ENCODE measurements around the gene IHH. TPM values are rescaled to one million over a fixed set of nuclear protein-coding genes. Genes with fewer than 3 reads are reported as not detected.

Gene IHH
- total RNA-seq, 1 donor from 2014 or later = not detected

- no peak overlapping the region for H3K4me3 Mint-ChIP-seq (ENCODE audit: unreplicated experiment)
- H3K4me1 Mint-ChIP-seq (ENCODE audit: low read depth, unreplicated experiment) = no peaks in the 10 kb centered on the region
- no peak for FAIRE-seq
Observed at GRCh38 chr2:219017201-219017931, 43.4 kb downstream of the IHH start.

GRCh38 chr2:219016721-219017120, 44.0 kb downstream of the IHH start:
- Mint-ChIP-seq H3K27me3 (ENCODE audit: low read depth, unreplicated experiment) (peaks cover 81% of the 10 kb centered on the region), H3K27ac (ENCODE audit: unreplicated experiment) (no peak overlapping the region), H3K4me1 (ENCODE audit: low read depth, unreplicated experiment) (no peaks in the 10 kb centered on the region), H3K4me3 (ENCODE audit: unreplicated experiment) (no peak overlapping the region), H3K9me3 (ENCODE audit: unreplicated experiment) (peaks cover 4% of the 10 kb centered on the region), H3K36me3 (ENCODE audit: low read depth, unreplicated experiment) (no peaks in the 10 kb centered on the region)
- no peak for DNase-seq (ENCODE audit: low read depth)
- Histone ChIP-seq H3K4me1 (ENCODE audit: insufficient read depth, low read length) (no peaks in the 10 kb centered on the region), H3K36me3 (ENCODE audit: insufficient read depth, low read length) (no peaks in the 10 kb centered on the region), H3K79me2 (ENCODE audit: insufficient read depth, low read length) (no peaks in the 10 kb centered on the region), H3K4me3 (ENCODE audit: insufficient read depth, low read depth, low read length) (no peak overlapping the region), H3K4me2 (ENCODE audit: low read length) (no peak overlapping the region), H4K20me1 (ENCODE audit: insufficient read depth, low read length) (no peaks in the 10 kb centered on the region), H2AFZ (ENCODE audit: low read depth, low read length) (no peak overlapping the region), H3K27ac (ENCODE audit: low read depth, low read length) (no peak overlapping the region), H3K27me3 (ENCODE audit: insufficient read depth, low read length) (peaks cover 17% of the 10 kb centered on the region), H3K9ac (ENCODE audit: low read length) (no peak overlapping the region), H3K9me3 (ENCODE audit: insufficient read depth, low read depth, low read length) (no peaks in the 10 kb centered on the region)
- TF ChIP-seq EZH2 (IDR thresholded peaks at IDR 0.05; ENCODE audit: insufficient read depth, low read length) (no peak), CTCF (IDR thresholded peaks at IDR 0.05; ENCODE audit: insufficient read depth, low read depth, low read length) (no peak)
- FAIRE-seq = no peak

More at GRCh38 chr2:219017201-219017931, 43.4 kb downstream of the IHH start:
- Histone ChIP-seq H3K9ac (ENCODE audit: low read length) (no peak overlapping the region), H4K20me1 (ENCODE audit: insufficient read depth, low read length) (no peaks in the 10 kb centered on the region), H3K4me3 (ENCODE audit: insufficient read depth, low read depth, low read length) (no peak overlapping the region), H3K27me3 (ENCODE audit: insufficient read depth, low read length) (peaks cover 16% of the 10 kb centered on the region), H3K9me3 (ENCODE audit: insufficient read depth, low read depth, low read length) (no peaks in the 10 kb centered on the region), H3K79me2 (ENCODE audit: insufficient read depth, low read length) (no peaks in the 10 kb centered on the region), H2AFZ (ENCODE audit: low read depth, low read length) (no peak overlapping the region), H3K4me1 (ENCODE audit: insufficient read depth, low read length) (no peaks in the 10 kb centered on the region), H3K27ac (ENCODE audit: low read depth, low read length) (no peak overlapping the region), H3K4me2 (ENCODE audit: low read length) (no peak overlapping the region), H3K36me3 (ENCODE audit: insufficient read depth, low read length) (no peaks in the 10 kb centered on the region)
- no peak for DNase-seq (ENCODE audit: low read depth)
- TF ChIP-seq CTCF (IDR thresholded peaks at IDR 0.05; ENCODE audit: insufficient read depth, low read depth, low read length) (no peak), EZH2 (IDR thresholded peaks at IDR 0.05; ENCODE audit: insufficient read depth, low read length) (no peak)
- Mint-ChIP-seq H3K27me3 (ENCODE audit: low read depth, unreplicated experiment) (peaks cover 82% of the 10 kb centered on the region), H3K36me3 (ENCODE audit: low read depth, unreplicated experiment) (no peaks in the 10 kb centered on the region), H3K9me3 (ENCODE audit: unreplicated experiment) (peaks cover 4% of the 10 kb centered on the region), H3K27ac (ENCODE audit: unreplicated experiment) (no peak overlapping the region)

- DNase-seq (ENCODE audit: low read depth) (no peak), FAIRE-seq (no peak)
- no peaks in the 10 kb centered on the region for H3K79me2 ChIP-seq (ENCODE audit: insufficient read depth, low read length)
- H3K4me1 Mint-ChIP-seq (ENCODE audit: low read depth, unreplicated experiment) = no peaks in the 10 kb centered on the region
- H3K27ac ChIP-seq (ENCODE audit: low read depth, low read length) = no peak overlapping the region
- H3K9me3 Mint-ChIP-seq (ENCODE audit: unreplicated experiment) = no peaks in the 10 kb centered on the region
- H3K36me3 ChIP-seq (ENCODE audit: insufficient read depth, low read length) = no peaks in the 10 kb centered on the region
- H2AFZ ChIP-seq (ENCODE audit: low read depth, low read length) = no peak overlapping the region
- H3K36me3 Mint-ChIP-seq (ENCODE audit: low read depth, unreplicated experiment) = no peaks in the 10 kb centered on the region
- no peak overlapping the region for H3K4me3 ChIP-seq (ENCODE audit: insufficient read depth, low read depth, low read length)
- H3K27ac Mint-ChIP-seq (ENCODE audit: unreplicated experiment) = no peak overlapping the region
- H3K9me3 ChIP-seq (ENCODE audit: insufficient read depth, low read depth, low read length) = no peaks in the 10 kb centered on the region
- TF ChIP-seq CTCF (IDR thresholded peaks at IDR 0.05; ENCODE audit: insufficient read depth, low read depth, low read length) (no peak), EZH2 (IDR thresholded peaks at IDR 0.05; ENCODE audit: insufficient read depth, low read length) (no peak)
- no peak overlapping the region for H3K4me2 ChIP-seq (ENCODE audit: low read length)
- H3K27me3 Mint-ChIP-seq (ENCODE audit: low read depth, unreplicated experiment) = peaks cover 75% of the 10 kb centered on the region
- no peak overlapping the region for H3K9ac ChIP-seq (ENCODE audit: low read length)
- no peak overlapping the region for H3K4me3 Mint-ChIP-seq (ENCODE audit: unreplicated experiment)
- H3K4me1 ChIP-seq (ENCODE audit: insufficient read depth, low read length) = no peaks in the 10 kb centered on the region
- H3K27me3 ChIP-seq (ENCODE audit: insufficient read depth, low read length) = peaks cover 20% of the 10 kb centered on the region
- no peaks in the 10 kb centered on the region for H4K20me1 ChIP-seq (ENCODE audit: insufficient read depth, low read length)
Observed at GRCh38 chr2:219010873-219011272, 49.8 kb downstream of the IHH start.

All from astrocyte (in vitro differentiated cells and primary cell).